Stimulated activated CD8-positive, alpha-beta memory T cell treated with anti-CD3 and anti-CD28 coated beads, Interleukin-12 subunit alpha, Interleukin-12 subunit beta, amount 100 ng/mL, for 24 hours (primary cell): ENCODE data around the gene GNE.

Experiments used
- DNase-seq: peaks from one replicate; pipeline ENCODE4 v3.0.0-alpha.2; 2020; ENCODE audit errors: extremely low read depth

The GNE gene

DNA sequence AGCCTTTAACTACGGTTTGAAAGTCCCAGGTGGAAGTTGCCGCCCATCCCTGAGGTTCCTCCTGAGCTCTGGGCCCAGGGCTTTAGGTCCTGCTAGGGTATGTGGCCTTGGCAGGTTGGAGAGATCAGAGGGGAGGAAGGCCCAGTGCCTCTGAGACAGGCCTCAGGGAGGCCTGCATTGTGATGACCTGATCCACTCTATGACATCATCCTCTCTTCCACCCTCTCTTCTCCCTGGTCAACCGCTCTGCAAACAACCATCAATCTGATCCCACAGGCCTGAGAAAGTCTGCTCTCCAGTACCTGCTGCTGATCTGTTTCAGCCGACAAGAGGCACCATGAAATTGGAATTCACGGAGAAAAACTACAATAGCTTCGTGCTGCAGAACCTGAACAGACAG lies 89.1 kb downstream of the GNE start, which contains the start of gene CCIN:
Gene CCIN, plus strand, starts transcription at position 223 of the 400 bp plus-strand sequence. Its CDS starts 115 bp downstream, at position 338.
- no peak for DNase-seq

DNA sequence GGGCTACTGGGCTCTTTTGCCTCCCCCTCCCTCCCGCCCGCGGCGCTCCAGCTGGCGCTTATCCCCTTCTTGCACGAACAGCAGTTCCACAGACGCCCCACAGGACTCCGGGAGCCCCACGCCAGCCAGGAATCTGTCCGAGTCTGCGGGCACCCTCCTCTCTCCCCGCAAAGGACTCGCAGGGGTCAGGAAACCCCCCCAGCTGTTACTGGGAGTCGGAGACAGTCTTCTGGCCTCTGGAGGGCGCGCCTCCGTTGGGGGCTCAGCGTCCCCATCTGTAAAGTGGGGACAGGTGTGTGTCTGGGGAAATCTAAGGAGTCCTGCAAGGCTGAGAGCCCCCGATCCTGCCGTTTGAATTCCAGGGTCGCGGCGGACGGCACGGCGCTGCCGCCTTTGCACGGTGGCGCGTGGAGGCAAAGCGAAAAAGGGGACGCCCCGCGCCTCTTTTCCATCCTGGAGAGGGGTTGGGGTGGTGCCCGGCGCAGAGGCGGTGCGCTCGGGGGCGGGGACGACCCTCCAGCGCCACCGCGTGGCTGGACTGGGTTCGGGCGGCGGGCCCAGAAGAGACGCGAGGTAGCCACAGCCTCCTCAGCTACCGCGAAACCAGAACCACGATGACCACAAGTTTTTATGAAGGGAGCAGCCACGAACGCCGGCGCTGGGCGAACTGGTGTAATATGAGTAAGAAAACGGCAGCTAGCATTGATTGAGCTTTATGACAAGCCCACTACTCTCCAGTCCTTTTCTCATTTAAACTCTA lies 91.9 kb downstream of the GNE start:
- DNase-seq: peak; percentile 51

DNA sequence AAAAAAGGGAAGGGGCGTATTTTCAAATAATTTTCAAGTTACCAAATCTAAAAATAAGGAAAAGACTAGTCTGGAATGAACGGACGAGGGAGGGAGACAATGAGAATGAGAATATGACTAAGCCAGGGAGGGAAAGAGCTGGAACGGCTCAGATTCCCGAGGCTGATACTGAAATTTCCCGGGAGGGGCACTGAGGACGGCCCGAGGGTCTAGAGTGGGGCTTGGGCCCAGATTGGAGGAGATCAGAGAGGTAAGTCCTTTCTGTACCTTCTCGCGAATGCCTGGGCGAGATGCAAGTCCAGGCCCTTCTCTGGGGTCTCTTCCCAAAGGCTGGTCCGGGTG lies 92.5 kb downstream of the GNE start:
- DNase-seq: no peak

DNA sequence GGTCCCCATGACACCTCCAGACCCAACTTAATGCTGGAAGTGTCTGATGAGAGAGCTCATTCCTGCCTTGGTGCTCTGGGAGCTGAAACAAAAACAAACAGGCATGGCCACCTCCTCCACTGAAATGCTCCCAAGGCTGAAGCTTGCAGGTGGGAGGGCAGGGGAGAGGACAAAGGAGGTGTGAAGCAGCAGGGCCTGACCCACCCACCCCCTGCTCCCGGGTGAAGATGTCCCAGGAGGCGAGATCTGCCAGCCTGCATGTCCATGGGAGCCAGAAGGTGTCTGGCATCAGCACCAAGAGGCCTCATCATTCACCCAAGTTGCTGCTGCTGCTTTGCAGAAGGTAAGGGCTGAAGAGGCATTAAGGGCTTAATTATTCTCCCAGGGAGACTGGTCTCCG lies 93.3 kb downstream of the GNE start:
- DNase-seq: no peak
